K562 (cell line): ENCODE results near the gene CREB5. TPM values are rescaled to one million over a fixed set of nuclear protein-coding genes. Genes with fewer than 3 reads are reported as not detected.

ENCODE experiments used
- ATAC-seq: fragments of 200-7000 bp; cut with Tn5 transposase; 3 replicates; pipeline ENCODE4 v1.9.1; 2020; ENCODE audit warnings: moderate library complexity
- BruUV-seq: library from RNA; stranded (reverse); fragments of 400-500 nt; replicated peaks from 2 replicates; lab custom pipeline; 2021; lab: Mats Ljungman, UMichigan
- CTCF ChIA-PET: fragments of 300-600 bp; formaldehyde crosslinking; extraction: SDS; loops from one replicate; lab custom pipeline; 2021; ENCODE audit warnings: low intra/inter-chr PET ratio; lab: Yijun Ruan, JAX
- POLR2A ChIA-PET: fragments of 300-600, 350-650 bp; sonication (Branson Sonifier 250); formaldehyde crosslinking; extraction: SDS; loops from one replicate; lab custom pipeline; 2021; ENCODE audit warnings: antibody characterized with exemption, inconsistent platforms; lab: Yijun Ruan, JAX
- DNase-seq, 4 experiments: peaks; one replicate each; pipeline versions ENCODE4 v3.0.0 to v3.0.0-alpha.2; 2011 to 2018; ENCODE audit warnings: low spot score in 3 of 4, mixed read lengths in 3 of 4; ENCODE audit errors: extremely low read depth in 1 of 4
- FAIRE-seq: peaks from 2 replicates; lab custom pipeline; 2011; peaks lifted over from hg19 to GRCh38; lab: Jason Lieb, UNC
- H2AFZ ChIP-seq: 2 replicates; pipeline ENCODE4 v1.6.0; 2011; ENCODE audit warnings: low read depth, low read length, control low read depth, inconsistent platforms
- H3K27ac ChIP-seq: fragments of 200-600 bp; 3 replicates; pipeline ENCODE4 v1.8.0; 2011; ENCODE audit warnings: low read depth, mild to moderate bottlenecking, control low read depth, inconsistent platforms, low read length, moderate library complexity, mixed read lengths; ENCODE audit errors: extremely low read depth
- H3K27me3 ChIP-seq, 2 experiments: fragments of 300-600 bp in 1 of 2; 2 replicates in 1 of 2; 3 replicates in 1 of 2; pipeline versions ENCODE4 v1.6.0 to v1.8.0; 2011; ENCODE audit warnings: inconsistent platforms in 2 of 2, low read length in 2 of 2, mild to moderate bottlenecking in 1 of 2, mixed read lengths in 1 of 2, moderate library complexity in 1 of 2; ENCODE audit not compliant: control insufficient read depth in 2 of 2, insufficient read depth in 2 of 2
- H3K36me3 ChIP-seq: fragments of 300-600 bp; 3 replicates; pipeline ENCODE4 v1.8.0; 2011; ENCODE audit warnings: mild to moderate bottlenecking, low read length, inconsistent platforms; ENCODE audit not compliant: control insufficient read depth, insufficient read depth
- H3K4me1 ChIP-seq, 2 experiments: fragments of 200-600 bp in 1 of 2; replicated peaks in 1 of 2; 2 replicates in 1 of 2; 3 replicates in 1 of 2; pipeline versions ENCODE4 v1.5.1 to v1.8.0; 2011; ENCODE audit warnings: inconsistent platforms in 2 of 2, low read length in 2 of 2, mild to moderate bottlenecking in 1 of 2, mixed read lengths in 1 of 2, moderate library complexity in 1 of 2; ENCODE audit not compliant: control insufficient read depth in 2 of 2, insufficient read depth in 2 of 2
- H3K4me2 ChIP-seq: 2 replicates; pipeline ENCODE4 v1.6.1; 2011; ENCODE audit warnings: low read length, control low read depth, inconsistent platforms, mixed read lengths; ENCODE audit not compliant: insufficient read depth
- H3K4me3 ChIP-seq: fragments of 200-600 bp; sonication (generic), shearing (Covaris generic); 2 replicates; pipeline ENCODE4 v1.5.1; 2016; ENCODE audit warnings: control low read depth, inconsistent platforms
- H3K79me2 ChIP-seq: fragments of 200-600 bp; 3 replicates; pipeline ENCODE4 v1.8.0; 2011; ENCODE audit warnings: low read length, inconsistent platforms; ENCODE audit not compliant: control insufficient read depth, insufficient read depth
- H3K9ac ChIP-seq, 2 experiments: 2 replicates each; pipeline versions ENCODE4 v1.6.0 to v1.6.1; 2011; ENCODE audit warnings: low read depth in 2 of 2, low read length in 2 of 2, control low read depth in 1 of 2, inconsistent platforms in 1 of 2, mild to moderate bottlenecking in 1 of 2, mixed read lengths in 1 of 2; ENCODE audit not compliant: insufficient read depth in 1 of 2
- H3K9me1 ChIP-seq: one replicate; pipeline ENCODE4 v1.6.0; 2011; ENCODE audit warnings: inconsistent platforms, mild to moderate bottlenecking, low read length, moderate library complexity; ENCODE audit not compliant: control insufficient read depth, insufficient read depth
- H3K9me3 ChIP-seq: replicated peaks from 2 replicates; pipeline ENCODE4 v1.5.1; 2011; ENCODE audit warnings: low read depth, low read length, inconsistent platforms; ENCODE audit not compliant: control insufficient read depth, insufficient read depth
- H4K20me1 ChIP-seq: replicated peaks from 2 replicates; pipeline ENCODE4 v1.6.1; 2011; ENCODE audit warnings: low read length, inconsistent platforms, mixed read lengths; ENCODE audit not compliant: control insufficient read depth, insufficient read depth
- CREM ChIP-seq: IDR thresholded peaks from 2 replicates; pipeline ENCODE4 v1.6.1; 2014; ENCODE audit warnings: antibody characterized with exemption, low read depth
- MEIS2 ChIP-seq: fragments of 450-650 bp; IDR thresholded peaks from 2 replicates; pipeline ENCODE4 v1.6.1; 2014; ENCODE audit warnings: mild to moderate bottlenecking; ENCODE audit not compliant: partially characterized antibody
- PCBP2 ChIP-seq: fragments of 200-400 bp; formaldehyde crosslinking; IDR thresholded peaks from 2 replicates; pipeline ENCODE4 v1.6.1; 2018; ENCODE audit warnings: low read length, low read depth, mild to moderate bottlenecking, moderate library complexity; ENCODE audit not compliant: poor library complexity, severe bottlenecking
- PHF8 ChIP-seq: fragments of 200-600 bp; sonication (generic); IDR thresholded peaks from 2 replicates; pipeline ENCODE4 v1.6.1; 2012; ENCODE audit warnings: mixed run types, mild to moderate bottlenecking, inconsistent platforms, low read length, moderate library complexity, borderline replicate concordance
- PTRF ChIP-seq: fragments of 450-650 bp; IDR thresholded peaks from 2 replicates; pipeline ENCODE4 v1.6.1; 2016; ENCODE audit warnings: mild to moderate bottlenecking, missing genetic modification characterization, missing compliant biosample characterization
- ZNF384 ChIP-seq: IDR thresholded peaks from 2 replicates; pipeline ENCODE4 v1.6.1; 2012; ENCODE audit warnings: low read depth, low read length, improper control_type of control experiment
- ZNF778 ChIP-seq: fragments of 450-650 bp; formaldehyde crosslinking; IDR thresholded peaks from 2 replicates; pipeline ENCODE4 v1.4.0; 2020; ENCODE audit warnings: mild to moderate bottlenecking, moderate library complexity
- WGBS: fragments of 100-300 bp; shearing (Covaris generic); methylation state at CpG from one replicate; pipeline ENCODE4 v1.1.6; 2016; ENCODE audit warnings: low coverage, mixed read lengths; ENCODE audit not compliant: insufficient coverage; ENCODE audit errors: missing lambda C conversion rate; 5-methylcytosine and 5-hydroxymethylcytosine counted together
- in situ Hi-C: fragments of 300-500 bp; cut with MboI; formaldehyde crosslinking; loops from 4 replicates; pipeline ENCODE4 v1.15.0; 2018; ENCODE audit warnings: inconsistent platforms, mixed read lengths
- intact Hi-C: fragments of 100-400 bp; cut with micrococcal nuclease; formaldehyde crosslinking; loops from 2 replicates; pipeline ENCODE4 v1.14.2; 2022
- polyA plus RNA-seq, 8 experiments: library from polyadenylated mRNA; depleted of rRNA in 4 of 8; stranded (reverse) in 5 of 8; unstranded in 3 of 8; fragments of >200 nt; fragmentation: Nextera tagmentation in 2 of 8; fragmentation: Illumina TruSeq in 1 of 8; extraction: Ambion mirVana in 2 of 8; extraction: Trizol in 1 of 8; gene quantifications; 2 replicates each; pipeline versions ENCODE4 v1.2.1 to v1.2.3, GENCODE V29; 2011 to 2014; ENCODE audit warnings: inconsistent platforms in 1 of 8, missing spikeins in 1 of 8
- total RNA-seq, 7 experiments: library from RNA; depleted of rRNA in 6 of 7; stranded (reverse); fragments of >200 nt in 6 of 7; fragmentation: Illumina TruSeq in 2 of 7; extraction: Trizol in 2 of 7; gene quantifications; 2 replicates each; pipeline versions ENCODE4 v1.2.1 to v1.2.3, GENCODE V29; 2011 to 2021; ENCODE audit warnings: low replicate concordance in 1 of 7
- TF ChIP-seq, protein P1 (sequence below): sonication (generic); formaldehyde crosslinking; IDR thresholded peaks from 2 replicates; pipeline ENCODE4 v1.8.1; 2023; ENCODE audit warnings: mild to moderate bottlenecking, missing genetic modification reagents
- TF ChIP-seq, protein P2 (sequence below): sonication (generic); IDR thresholded peaks from 2 replicates; pipeline ENCODE4 v1.6.1; 2016

The CREB5 gene
- total and polyA plus RNA-seq, 9 of the 15 experiments (the other 6 are each of a cell fraction or from before 2014, with no cell fraction given) = 0.33 to 6.4 (median 1.8) TPM

DNA sequence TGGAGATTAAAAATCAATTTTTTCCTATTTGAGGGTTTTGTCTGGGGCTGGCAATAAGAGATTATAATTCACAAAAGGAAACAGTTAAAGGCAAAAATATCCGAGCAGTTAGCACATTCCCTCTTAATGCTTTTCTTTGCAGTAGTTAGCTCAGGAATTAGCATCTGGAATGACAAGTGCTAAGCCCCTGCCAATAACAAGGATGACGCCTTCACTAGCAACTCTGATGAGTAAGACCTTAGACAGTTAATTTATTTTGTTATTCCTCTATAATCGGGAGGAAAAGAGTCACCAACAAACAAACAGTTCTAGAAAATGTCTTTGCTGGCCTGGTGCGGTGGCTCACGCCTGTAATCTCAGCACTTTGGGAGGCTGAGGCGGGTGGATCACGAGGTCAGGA, 394.5 kb downstream of the CREB5 start:
- no peak for DNase-seq
- peaks cover 0 to 8% of the 10 kb centered on the region in 2 experiments; a peak in 1 of 5 replicates for H3K27me3 ChIP-seq
- WGBS = 5% methylated on average over 7 of the region's 7 CpGs
- H3K9ac ChIP-seq = no peak overlapping the region
- intact Hi-C loops (no loop called here), in situ Hi-C loops (no loop called here)
- FAIRE-seq = no peak
- TF ChIP-seq CREM (no peak), ZNF384 (no peak), MEIS2 (no peak), ZNF778 (CRISPR knock-in tag) (no peak), PHF8 (no peak), PTRF (tag) (no peak), PCBP2 (no peak)
- TF ChIP-seq, protein P1, sequence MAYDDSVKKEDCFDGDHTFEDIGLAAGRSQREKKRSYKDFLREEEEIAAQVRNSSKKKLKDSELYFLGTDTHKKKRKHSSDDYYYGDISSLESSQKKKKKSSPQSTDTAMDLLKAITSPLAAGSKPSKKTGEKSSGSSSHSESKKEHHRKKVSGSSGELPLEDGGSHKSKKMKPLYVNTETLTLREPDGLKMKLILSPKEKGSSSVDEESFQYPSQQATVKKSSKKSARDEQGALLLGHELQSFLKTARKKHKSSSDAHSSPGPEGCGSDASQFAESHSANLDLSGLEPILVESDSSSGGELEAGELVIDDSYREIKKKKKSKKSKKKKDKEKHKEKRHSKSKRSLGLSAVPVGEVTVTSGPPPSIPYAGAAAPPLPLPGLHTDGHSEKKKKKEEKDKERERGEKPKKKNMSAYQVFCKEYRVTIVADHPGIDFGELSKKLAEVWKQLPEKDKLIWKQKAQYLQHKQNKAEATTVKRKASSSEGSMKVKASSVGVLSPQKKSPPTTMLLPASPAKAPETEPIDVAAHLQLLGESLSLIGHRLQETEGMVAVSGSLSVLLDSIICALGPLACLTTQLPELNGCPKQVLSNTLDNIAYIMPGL (CRISPR knock-in tag) = no peak
- TF ChIP-seq, protein P2, sequence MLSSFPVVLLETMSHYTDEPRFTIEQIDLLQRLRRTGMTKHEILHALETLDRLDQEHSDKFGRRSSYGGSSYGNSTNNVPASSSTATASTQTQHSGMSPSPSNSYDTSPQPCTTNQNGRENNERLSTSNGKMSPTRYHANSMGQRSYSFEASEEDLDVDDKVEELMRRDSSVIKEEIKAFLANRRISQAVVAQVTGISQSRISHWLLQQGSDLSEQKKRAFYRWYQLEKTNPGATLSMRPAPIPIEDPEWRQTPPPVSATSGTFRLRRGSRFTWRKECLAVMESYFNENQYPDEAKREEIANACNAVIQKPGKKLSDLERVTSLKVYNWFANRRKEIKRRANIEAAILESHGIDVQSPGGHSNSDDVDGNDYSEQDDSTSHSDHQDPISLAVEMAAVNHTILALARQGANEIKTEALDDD = no peak
- BruUV-seq = no TSS peak
- no peaks in the 10 kb centered on the region for H3K9me1 ChIP-seq
- H3K9me3 ChIP-seq = no peaks in the 10 kb centered on the region; the same call in 1 of the 2 replicates
- H2AFZ ChIP-seq = no peak overlapping the region
- no peaks in the 10 kb centered on the region for H3K79me2 ChIP-seq
- H3K27ac ChIP-seq = no peak overlapping the region
- no peaks in the 10 kb centered on the region; the same call in 1 of the 2 replicates for H4K20me1 ChIP-seq
- H3K4me2 ChIP-seq = no peak overlapping the region
- no peak for ATAC-seq
- H3K4me1 ChIP-seq = no peaks in the 10 kb centered on the region
- ChIA-PET CTCF (no interaction called here), POLR2A (no interaction called here)
- no peaks in the 10 kb centered on the region for H3K36me3 ChIP-seq
- no peak overlapping the region for H3K4me3 ChIP-seq
